NCI-H82 (cell line): ENCODE measurements around the gene GFI1B.
"Not testable (repeated sequence)": the region's sequence is repeated elsewhere in the genome, so short reads cannot be mapped to it uniquely, and the experiment has no call there.

Experiments used
- DNase-seq: peaks from one replicate; lab custom pipeline; 2025; lab: John Stamatoyannopoulos, UW

Gene GFI1B

DNA sequence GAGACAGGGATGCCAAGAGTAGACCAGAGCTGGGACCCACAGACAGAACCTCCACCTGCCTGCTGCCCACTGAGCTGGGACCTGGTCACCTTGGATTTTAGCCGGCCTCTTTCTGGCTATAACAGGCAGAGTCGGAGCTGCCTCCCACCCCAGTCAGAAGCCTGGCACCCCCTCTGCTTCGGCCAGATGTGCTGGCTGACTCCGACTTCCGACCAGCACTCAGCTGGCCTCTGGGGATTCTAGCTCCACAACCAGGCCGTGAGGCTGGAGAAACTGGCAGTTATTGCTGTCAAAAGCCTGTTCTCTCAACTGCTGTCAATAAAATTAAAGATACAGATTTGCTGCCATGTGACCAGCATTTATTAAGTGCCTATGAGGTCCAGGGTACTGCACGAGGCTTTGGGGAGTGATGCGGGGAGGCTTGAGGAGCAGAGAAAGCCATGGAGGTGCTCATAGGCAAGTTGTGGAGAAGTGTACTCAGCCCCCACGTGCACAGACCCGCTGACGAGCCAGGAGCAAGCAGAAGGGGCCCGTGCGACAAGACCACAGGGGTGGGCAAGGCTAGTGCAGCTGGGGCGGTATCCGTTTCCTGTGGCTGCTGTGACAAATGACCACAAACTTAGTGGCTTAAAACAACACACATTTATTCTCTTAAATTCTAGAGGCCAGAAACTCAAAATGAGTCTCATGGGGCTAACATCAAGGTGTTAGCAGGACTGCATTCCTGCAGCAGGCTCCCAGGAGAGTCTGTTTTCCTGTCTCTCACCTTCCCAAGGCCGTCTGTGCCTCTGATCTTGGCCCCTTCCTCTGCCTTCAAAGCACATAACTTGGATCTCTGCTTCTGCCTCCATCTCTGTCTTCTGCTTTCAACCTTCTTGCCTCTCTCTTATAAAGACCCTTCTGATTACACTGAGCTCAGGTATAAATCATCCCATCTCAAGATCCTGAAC lies 13.1 kb downstream of the GFI1B start:
- DNase-seq = no peak

DNA sequence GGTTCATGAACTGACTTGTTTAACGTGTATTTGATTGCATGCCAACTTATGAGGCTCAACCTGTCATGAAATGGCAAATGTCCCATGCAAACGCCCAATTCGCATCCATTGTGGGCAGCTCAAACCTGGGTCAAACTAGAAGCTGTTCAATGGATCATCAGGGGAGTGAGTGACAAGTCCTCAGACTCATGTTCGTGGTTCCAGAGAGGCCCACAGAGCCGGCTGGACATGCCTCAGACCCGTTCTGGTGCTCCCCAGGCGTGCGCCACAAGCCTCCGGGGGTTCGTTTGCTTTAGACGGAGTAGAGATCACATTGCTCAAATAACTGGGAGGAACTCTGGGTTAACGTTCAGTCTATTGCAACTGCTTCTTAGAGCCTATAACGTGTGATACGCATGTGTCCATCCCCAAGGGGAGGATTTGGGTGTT lies 15.0 kb downstream of the GFI1B start:
- DNase-seq = no peak

- DNase-seq = no peak
These were observed 16.1 kb downstream of the GFI1B start for GRCh38 chr9:132994410-132995120.

DNA sequence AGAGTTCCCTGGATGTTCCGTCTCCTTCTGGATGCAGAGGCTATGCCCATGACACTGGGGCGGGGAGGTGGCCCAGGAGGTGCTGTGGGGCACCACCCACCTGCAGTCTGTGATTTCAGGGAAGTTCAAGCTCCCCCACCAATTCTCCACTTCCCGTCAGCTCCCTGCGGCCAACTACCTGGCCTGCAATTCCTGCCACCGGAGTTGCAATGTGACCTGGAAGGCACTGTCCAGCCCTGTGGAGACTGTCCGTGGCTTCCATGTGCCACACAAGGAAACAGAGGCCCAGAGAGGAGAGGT lies 16.6 kb downstream of the GFI1B start:
- no peak for DNase-seq

DNA sequence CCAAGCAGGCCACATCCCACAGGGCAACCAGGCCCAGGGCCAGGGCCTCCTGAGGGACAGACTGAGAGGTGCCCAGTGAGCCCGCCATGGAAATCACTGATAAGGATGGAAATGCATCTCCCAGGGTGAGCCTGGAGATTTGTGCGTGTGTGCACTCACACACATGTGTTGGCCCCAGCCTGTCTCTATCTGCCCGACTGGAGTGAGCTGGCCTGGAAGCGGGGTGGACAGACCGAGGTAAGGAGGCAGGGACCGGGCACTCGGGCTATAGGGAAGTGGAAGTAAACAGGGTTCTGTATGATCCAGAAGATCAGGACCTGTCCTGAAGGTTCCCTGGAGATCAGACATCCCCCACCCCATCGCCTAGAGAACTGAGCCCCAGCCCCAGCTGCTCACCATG lies 17.4 kb downstream of the GFI1B start:
- DNase-seq = no peak

DNA sequence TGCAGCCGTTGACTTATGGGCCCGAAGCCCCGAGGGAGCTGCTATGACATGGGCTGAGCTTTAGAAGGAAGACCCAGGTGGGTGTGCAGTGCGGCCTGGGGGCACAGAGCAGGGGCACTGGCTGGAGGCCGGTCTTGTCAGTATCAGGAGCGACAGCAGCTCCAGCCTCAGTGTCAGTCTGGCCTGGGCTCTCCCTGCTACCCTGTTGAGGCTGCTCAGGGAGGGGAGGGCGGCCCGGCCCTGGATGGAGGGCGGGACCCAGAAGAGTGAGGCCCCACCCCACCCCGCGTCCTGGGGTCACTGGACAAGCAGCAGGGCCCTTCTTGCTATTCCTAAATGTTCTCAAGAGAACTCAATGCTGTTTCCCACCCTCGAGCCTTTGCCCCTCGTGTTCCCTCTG lies 18.0 kb downstream of the GFI1B start:
- DNase-seq = no peak

DNA sequence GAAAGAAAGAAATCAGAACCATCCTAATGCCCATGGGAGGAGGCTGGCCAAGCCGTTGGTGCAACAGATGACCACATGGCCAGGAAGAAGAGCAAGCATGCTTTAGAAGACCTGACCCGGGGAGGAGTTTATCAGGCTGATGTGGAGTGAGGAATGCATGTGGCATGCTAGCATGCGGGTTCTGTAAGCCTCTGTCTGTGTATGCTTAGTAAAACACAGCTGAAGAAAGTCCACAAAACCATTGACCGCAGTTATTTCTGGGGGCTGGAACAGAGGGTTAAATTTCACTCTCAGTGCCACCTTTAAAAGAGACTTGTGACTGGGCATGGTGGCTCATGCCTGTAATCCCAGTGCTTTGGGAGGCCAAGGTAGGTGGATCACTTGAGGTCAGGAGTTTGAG lies 19.1 kb downstream of the GFI1B start:
- DNase-seq = no peak

DNA sequence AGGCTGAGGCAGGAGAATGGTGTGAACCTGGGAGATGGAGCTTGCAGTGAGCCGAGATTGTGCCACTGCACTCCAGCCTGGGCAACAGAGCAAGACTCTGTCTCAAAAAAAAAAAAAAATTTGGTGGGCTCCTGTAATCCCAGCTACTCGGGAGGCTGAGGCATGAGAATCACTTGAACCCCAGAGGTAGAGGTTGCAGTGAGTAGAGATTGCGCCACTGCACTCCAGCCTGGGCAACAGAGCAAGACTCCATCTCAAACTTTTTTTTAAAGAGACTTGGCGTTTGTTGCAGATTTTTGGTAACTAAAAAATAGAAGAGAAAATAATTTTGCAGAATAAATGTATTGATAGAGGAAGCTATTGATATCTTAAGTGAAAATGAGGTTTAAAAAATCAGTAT lies 19.7 kb downstream of the GFI1B start:
- not testable (repeated sequence) for DNase-seq

DNA sequence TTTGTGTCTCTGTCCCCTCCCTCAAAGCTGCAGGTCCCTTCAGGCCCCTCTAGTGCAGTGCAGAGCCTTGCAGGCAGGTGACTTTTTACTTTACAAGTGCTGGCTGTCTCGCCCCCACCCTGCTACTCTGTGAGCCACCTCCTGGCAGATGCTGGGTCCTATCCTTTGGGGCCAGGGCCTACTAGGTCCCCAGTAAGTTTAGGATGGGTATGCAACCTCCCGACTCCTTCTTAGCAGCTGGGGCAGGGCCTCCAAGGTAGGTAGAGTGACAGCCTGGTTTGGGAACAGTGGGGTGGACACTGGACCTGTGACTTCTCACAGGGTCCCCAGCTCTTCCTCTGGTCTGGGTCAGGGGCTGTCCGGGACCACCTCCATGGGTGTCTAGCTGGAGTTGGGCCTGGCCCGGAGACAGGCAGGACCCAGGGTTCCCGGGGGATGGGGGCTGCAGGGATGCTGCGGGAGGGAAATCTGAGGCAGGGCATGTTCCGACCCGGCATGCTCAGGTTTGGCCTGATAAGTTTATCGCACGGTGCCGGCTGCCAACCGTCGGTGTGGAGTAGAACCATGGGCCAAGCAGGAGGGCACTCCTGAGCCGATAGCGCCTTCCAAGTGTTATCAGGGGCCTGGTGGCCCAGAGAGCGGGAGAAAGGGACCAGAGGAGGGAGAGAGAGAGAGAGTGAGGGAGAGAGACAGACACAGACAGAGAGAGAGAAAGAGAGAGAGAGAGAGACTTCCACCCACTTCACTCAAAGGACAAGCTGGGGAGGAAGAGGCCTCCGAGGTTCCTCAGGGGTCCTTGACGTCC lies 20.5 kb downstream of the GFI1B start:
- DNase-seq = no peak

GRCh38 chr9:133002147-133003070 lies 23.9 kb downstream of the GFI1B start:
- no peak for DNase-seq

DNA sequence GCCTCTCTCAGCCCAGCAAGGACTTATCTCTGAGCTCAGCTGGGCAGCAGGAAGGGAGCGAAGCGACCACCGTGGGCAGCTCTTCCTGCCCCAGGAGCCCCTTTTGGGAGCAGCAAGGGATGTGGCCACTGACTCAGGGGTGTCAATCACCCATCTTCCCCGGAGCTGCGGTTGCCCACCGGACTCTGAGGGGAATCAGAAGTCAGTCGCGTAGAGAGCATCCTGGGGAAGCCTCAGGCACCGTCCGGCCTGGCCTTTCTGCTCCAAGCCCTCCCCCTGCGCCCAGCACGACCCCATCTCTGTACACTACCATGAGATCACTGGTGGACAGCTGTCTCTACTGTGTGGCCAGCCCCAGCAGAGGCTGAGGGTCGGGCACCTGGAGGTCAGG lies 24.6 kb downstream of the GFI1B start:
- DNase-seq = no peak

- no peak for DNase-seq
These were observed 25.2 kb downstream of the GFI1B start for GRCh38 chr9:133003671-133004090.

DNA sequence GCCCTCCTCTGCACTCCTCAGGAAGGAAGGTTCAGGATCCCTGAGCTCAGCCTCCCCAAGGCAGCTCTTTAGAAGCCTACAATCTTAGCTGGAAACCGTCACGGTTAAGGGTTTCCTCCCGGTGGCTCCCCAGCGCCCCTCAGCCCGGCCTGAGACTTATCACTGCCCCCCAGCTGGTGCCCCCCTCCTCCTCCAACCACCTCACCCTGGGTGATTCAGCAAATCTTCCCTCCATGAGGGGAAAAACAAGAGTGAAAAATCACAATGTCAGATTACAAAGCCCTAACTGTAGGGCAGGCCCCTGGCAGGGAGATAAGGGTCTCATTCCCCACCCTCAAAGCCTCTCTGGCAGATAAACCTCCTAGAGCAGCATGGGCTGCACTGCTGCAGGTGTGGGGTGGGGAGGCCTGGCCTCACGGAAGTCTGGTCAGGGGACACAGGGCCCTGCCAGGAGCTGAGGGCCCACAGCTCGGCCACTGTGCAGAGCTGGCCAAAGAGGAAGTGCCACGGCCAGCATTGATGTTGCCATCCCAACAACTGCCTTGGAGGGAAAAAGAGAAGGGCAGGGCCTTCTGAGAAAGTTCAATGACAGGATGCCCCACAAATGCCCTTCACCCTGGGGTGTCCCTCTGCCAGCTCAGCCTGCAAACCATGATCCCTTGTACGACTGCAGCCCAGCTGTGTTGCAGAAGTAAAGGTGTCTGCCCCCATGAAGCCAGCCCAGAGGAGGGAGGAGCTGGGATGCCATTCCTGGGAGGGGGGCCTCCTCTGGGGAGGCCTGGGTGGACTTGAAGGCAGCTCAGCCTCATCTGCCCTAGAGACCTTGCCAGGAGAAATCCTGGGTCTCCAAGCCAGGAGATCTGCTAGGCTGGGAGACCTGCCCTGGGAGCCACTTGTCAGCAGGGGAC lies 25.9 kb downstream of the GFI1B start:
- DNase-seq = no peak

- no peak for DNase-seq
These were observed 26.7 kb downstream of the GFI1B start for GRCh38 chr9:133004999-133005760.

DNA sequence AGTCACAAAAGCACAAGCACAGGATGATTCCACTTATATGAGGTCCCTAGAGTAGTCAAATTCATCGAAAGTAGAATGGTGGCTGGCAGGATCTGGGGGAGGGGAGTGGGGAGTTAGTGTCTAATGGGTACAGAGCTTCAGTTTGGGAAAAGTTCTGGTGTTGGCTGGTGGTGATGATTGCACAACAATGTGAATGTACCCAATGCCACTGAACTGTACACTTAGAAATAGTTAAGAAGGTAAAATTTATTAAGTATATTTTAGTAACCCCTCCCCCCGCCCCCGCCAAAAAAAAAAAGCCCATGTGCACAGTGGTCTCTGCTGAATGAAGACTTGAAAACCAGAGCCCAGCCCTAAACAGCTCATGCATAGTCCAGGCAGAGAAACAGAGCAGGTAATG lies 27.5 kb downstream of the GFI1B start:
- no peak for DNase-seq

DNA sequence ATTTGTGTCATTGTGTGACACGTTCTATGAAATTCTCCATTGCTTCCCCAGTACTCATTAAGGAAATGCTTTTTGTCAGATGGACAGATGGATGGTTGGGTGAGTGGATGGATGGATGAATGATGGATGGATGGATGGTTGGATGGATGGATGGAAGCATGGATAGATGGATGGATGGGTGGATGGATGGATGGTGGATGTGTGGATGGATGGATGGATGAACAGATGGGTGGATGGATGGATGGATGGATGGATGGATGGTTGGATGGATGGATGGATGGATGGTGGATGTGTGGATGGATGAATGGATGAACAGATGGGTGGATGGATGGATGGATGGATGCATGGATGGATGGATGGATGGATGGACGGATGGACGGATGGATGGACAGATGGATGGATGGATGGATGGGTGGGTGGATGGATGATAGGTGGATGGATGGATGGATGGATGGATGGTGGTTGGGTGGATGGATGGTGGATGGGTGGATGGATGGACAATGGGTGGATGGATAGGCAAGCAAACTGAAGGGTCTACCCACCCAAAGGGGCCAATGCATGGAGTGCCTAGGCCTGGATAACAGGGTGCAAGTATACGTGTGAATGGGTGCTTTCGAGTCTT lies 28.3 kb downstream of the GFI1B start:
- DNase-seq = no peak

GRCh38 chr9:133008406-133008805 lies 29.9 kb downstream of the GFI1B start:
- no peak for DNase-seq

GRCh38 chr9:133008824-133009223 lies 30.3 kb downstream of the GFI1B start:
- DNase-seq = no peak

GRCh38 chr9:133009906-133010582 lies 31.6 kb downstream of the GFI1B start:
- no peak for DNase-seq
